ENCODE measurements around the gene TSPAN13.

DNA sequence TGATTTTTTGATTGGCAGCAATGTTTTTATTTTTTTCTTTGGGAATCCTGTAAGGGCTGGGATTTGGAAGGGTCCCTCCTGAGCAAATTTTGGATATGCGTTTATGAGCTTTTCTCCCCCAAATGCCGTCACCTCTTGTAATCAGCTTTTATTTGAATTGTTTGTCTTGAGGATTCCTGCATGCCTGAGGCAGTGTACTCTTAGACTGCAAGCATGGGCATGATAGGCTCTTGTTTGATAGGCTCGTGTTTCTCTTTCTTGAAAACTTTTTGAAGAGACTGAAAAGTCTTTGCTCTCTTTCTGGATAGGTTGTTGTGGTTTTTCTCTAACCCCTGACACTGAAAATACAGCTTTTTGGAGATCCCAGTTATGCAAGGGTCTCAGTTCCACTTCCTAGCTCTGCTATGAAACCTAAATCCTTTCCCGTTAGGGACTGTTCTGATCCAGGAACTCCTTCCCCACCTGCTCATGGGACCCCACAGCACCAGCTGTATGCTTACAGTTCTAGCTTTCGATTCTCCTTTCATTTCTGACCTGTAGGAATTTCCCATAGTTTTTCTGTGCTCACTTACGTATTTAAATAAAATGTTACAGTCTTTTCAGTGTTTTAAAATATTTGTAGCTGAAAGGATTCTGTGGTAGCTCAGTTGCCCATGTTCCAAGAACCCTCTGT lies 17.2 kb downstream of the TSPAN13 start:
- TF ChIP-seq CTCF (IDR thresholded peaks at IDR 0.05; ENCODE audit: low read length): no peak
- TF ChIP-seq EZH2 (IDR thresholded peaks at IDR 0.05; ENCODE audit: borderline replicate concordance, low read length): no peak

Data from OCI-LY1 (cell line).